GM23338 (cell line): ENCODE measurements around the gene PRKAR1B.

Source experiments
- CREB1 ChIP-seq: fragments of 250-450 bp; sonication (Bioruptor Pico); IDR thresholded peaks from 2 replicates; pipeline ENCODE4 v1.5.0; 2020; ENCODE audit warnings: low read depth, mild to moderate bottlenecking, moderate library complexity
- CTCF ChIP-seq, 2 experiments: fragments of 200-600 bp in 1 of 2; sonication (generic) in 1 of 2; conservative IDR thresholded peaks; 2 replicates each; pipeline versions ENCODE4 v1.5.1 to v1.6.1; 2016 to 2017; ENCODE audit warnings: antibody characterized with exemption in 2 of 2, low read depth in 2 of 2, mild to moderate bottlenecking in 2 of 2, moderate library complexity in 1 of 2
- ETS1 ChIP-seq: IDR thresholded peaks from 2 replicates; pipeline ENCODE4 v1.6.1; 2016; ENCODE audit warnings: antibody characterized with exemption
- EZH2 ChIP-seq: fragments of 200-600 bp; sonication (generic); IDR thresholded peaks from one replicate; pipeline ENCODE4 v1.8.0; 2017; ENCODE audit warnings: antibody characterized with exemption, mild to moderate bottlenecking, low read depth; ENCODE audit not compliant: unreplicated experiment
- EZH2phosphoT487 ChIP-seq: fragments of 200-600 bp; sonication (generic); IDR thresholded peaks from one replicate; pipeline ENCODE4 v1.8.1; 2018; ENCODE audit warnings: antibody characterized with exemption; ENCODE audit not compliant: unreplicated experiment
- JUNB ChIP-seq: IDR thresholded peaks from one replicate; pipeline ENCODE4 v1.6.1; 2016; ENCODE audit warnings: antibody characterized with exemption; ENCODE audit not compliant: unreplicated experiment
- POLR2AphosphoS5 ChIP-seq: IDR thresholded peaks from 2 replicates; pipeline ENCODE4 v1.6.1; 2016; ENCODE audit warnings: antibody characterized with exemption, low read depth
- REST ChIP-seq: IDR thresholded peaks from one replicate; pipeline ENCODE4 v1.6.1; 2018; ENCODE audit warnings: antibody characterized with exemption; ENCODE audit not compliant: unreplicated experiment

- no peak for TF ChIP-seq CTCF (conservative IDR thresholded peaks at IDR 0.05; ENCODE audit: low read depth in 2 of 2)
- TF ChIP-seq REST: no peak
- no peak for TF ChIP-seq POLR2AphosphoS5
- no peak for TF ChIP-seq EZH2
- no peak for TF ChIP-seq JUNB
- no peak for TF ChIP-seq ETS1
- no peak for TF ChIP-seq EZH2phosphoT487
- TF ChIP-seq CREB1 (CRISPR knock-in tag): no peak
These were observed 1.5 kb upstream of the PRKAR1B start for GRCh38 chr7:728602-729001.
